Measurements from ENCODE around the gene PCDHB5.
A peak's percentile ranks its signal among the peaks of the same experiment; 100 is the strongest.
"Not testable (repeated sequence)": the region's sequence is repeated elsewhere in the genome, so short reads cannot be mapped to it uniquely, and the experiment has no call there.

The PCDHB5 gene

GRCh38 chr5:141135030-141135717 lies at the start of gene PCDHB5:
Gene PCDHB5, plus strand, starts transcription at chr5:141135206. Its CDS starts 229 bp downstream, at chr5:141135435.
- DNase-seq = peak; percentile 81

- peak; percentile 81 for DNase-seq
These were observed 40.3 kb upstream of the PCDHB5 start, which contains the start of gene PCDHB2 for GRCh38 chr5:141094481-141095262. Gene PCDHB2, plus strand, starts transcription at chr5:141094615. Its CDS starts 176 bp downstream, at chr5:141094791.

GRCh38 chr5:141095263-141095641 lies 39.8 kb upstream of the PCDHB5 start:
- DNase-seq = no peak

GRCh38 chr5:141096181-141096580 lies 38.8 kb upstream of the PCDHB5 start:
- DNase-seq = not testable (repeated sequence)

- not testable (repeated sequence) for DNase-seq
These were observed 38.4 kb upstream of the PCDHB5 start for GRCh38 chr5:141096586-141096985.

GRCh38 chr5:141100243-141100805 lies 34.7 kb upstream of the PCDHB5 start, which contains the start of gene PCDHB3:
Gene PCDHB3, plus strand, starts transcription at chr5:141100473. Its CDS starts 177 bp downstream, at chr5:141100650.
- DNase-seq = no peak

DNA sequence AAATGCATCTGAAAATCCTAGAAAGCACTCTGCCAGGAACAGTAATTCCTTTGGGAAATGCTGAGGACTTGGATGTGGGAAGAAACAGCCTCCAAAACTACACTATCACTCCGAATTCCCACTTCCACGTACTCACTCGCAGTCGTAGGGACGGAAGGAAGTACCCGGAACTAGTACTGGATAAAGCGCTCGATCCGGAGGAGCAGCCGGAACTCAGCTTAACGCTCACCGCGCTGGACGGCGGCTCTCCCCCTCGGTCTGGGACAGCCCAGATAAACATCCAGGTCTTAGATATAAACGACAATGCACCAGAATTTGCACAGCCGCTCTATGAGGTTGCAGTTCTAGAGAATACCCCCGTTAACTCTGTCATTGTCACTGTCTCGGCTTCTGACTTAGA lies 33.9 kb upstream of the PCDHB5 start:
- no peak for DNase-seq

GRCh38 chr5:141102070-141102469 lies 32.9 kb upstream of the PCDHB5 start:
- not testable (repeated sequence) for DNase-seq

GRCh38 chr5:141102471-141102870 lies 32.5 kb upstream of the PCDHB5 start:
- not testable (repeated sequence) for DNase-seq

DNA sequence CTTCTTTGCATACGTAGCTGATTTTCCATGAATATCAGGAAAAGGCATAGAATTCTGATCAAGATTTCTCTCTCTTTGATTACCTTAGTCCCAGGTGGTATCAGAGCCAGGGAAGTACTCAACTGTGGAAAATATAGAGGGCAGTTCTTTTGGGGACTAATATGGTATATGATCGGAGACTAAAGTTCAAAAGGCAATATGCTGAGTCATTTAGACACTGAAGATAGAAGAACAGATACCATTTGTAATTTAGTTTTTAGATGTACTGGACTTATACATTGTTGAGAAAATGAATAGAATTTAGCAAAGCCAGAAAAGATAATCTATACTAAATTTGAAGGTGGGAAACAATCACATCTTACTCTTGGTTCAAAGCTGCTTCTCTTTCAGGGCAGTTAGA lies 29.7 kb upstream of the PCDHB5 start:
- DNase-seq = no peak

GRCh38 chr5:141119250-141119649 lies 15.8 kb upstream of the PCDHB5 start:
- no peak for DNase-seq

DNA sequence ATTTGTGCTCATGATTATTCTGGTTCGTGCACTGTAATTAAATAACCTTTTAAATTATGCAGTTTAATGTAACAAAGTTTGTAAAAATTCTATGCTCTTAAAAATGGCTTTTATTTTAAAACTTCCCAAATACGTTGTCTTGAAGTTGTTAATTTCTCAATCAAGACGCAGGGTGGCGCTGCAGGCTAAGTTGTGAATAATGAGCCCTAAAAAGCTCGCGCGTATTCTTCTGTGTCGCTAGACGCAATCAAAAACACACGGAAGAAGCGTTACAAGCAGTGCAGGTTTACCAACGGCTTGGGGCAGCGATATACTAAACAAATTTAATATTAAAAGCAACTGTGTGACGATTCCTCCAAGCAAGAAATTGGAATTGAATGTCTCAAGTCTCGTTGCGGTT lies 13.4 kb upstream of the PCDHB5 start, which contains the start of gene PCDHB4:
Gene PCDHB4 (plus strand): TSS at position 256 of the 400 bp plus-strand sequence. CDS start 181 bp downstream, outside the sequence.
- DNase-seq = no peak

GRCh38 chr5:141121985-141122384 lies 13.0 kb upstream of the PCDHB5 start:
- DNase-seq = no peak

DNA sequence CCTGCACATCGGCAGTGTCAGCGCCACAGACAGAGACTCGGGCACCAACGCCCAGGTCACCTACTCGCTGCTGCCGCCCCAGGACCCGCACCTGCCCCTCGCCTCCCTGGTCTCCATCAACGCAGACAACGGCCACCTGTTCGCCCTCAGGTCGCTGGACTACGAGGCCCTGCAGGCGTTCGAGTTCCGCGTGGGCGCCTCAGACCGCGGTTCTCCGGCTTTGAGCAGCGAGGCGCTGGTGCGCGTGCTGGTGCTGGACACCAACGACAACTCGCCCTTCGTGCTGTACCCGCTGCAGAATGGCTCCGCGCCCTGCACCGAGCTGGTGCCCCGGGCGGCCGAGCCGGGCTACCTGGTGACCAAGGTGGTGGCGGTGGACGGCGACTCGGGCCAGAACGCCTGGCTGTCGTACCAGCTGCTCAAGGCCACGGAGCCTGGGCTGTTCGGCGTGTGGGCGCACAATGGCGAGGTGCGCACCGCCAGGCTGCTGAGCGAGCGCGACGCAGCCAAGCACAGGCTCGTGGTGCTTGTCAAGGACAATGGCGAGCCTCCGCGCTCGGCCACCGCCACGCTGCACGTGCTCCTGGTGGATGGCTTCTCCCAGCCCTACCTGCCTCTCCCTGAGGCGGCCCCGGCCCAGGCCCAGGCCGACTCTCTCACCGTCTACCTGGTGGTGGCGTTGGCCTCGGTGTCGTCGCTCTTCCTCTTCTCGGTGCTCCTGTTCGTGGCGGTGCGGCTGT lies 11.4 kb upstream of the PCDHB5 start:
- DNase-seq = not testable (repeated sequence)

DNA sequence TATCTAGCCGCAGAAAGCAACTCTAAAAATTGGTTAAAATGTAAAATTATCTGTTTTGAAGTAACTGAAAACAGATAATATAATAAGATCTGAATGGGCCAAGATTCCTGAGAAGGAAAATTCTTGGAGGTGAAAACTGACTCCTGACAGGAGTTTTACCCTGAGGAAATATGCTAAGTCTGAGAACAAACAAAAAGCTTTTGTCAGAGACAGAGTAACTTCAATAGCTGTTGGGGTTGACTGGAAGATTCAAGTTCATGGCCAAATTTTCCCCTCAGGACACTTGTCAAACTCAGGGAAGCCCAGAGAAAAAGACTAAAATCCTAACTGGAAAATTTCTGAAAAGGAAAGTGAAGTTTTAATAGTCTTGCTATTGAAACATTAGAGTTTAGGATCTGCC lies 7.7 kb upstream of the PCDHB5 start:
- no peak for DNase-seq

GRCh38 chr5:141135718-141136266 lies 786 bp downstream of the PCDHB5 start:
- no peak for DNase-seq

- DNase-seq = not testable (repeated sequence)
These were observed 2.3 kb downstream of the PCDHB5 start for GRCh38 chr5:141137346-141137745.

- no peak for DNase-seq
These were observed 14.8 kb downstream of the PCDHB5 start, which contains the start of gene PCDHB6 for GRCh38 chr5:141149812-141150211. Gene PCDHB6, plus strand, starts transcription at chr5:141150057. Its CDS starts 201 bp downstream, at chr5:141150258.

GRCh38 chr5:141150224-141150992 lies 15.4 kb downstream of the PCDHB5 start:
- DNase-seq = no peak

- DNase-seq = no peak
These were observed 16.0 kb downstream of the PCDHB5 start for GRCh38 chr5:141150993-141151325.

DNA sequence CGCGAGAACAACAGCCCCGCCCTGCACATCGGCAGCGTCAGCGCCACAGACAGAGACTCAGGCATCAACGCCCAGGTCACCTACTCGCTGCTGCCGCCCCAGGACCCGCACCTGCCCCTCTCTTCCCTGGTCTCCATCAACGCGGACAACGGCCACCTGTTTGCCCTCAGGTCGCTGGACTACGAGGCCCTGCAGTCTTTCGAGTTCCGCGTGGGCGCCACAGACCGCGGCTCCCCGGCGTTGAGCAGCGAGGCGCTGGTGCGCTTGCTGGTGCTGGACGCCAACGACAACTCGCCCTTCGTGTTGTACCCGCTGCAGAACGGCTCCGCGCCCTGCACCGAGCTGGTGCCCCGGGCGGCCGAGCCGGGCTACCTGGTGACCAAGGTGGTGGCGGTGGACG lies 16.6 kb downstream of the PCDHB5 start:
- not testable (repeated sequence) for DNase-seq

GRCh38 chr5:141152096-141152495 lies 17.1 kb downstream of the PCDHB5 start:
- DNase-seq = not testable (repeated sequence)

Measured in NCI-H774 (cell line).